K562 (cell line): ENCODE data around the gene GPR149. TPM values are rescaled to one million over a fixed set of nuclear protein-coding genes. Genes with fewer than 3 reads are reported as not detected.

Experiments used
- ATAC-seq: fragments of 200-7000 bp; cut with Tn5 transposase; 3 replicates; pipeline ENCODE4 v1.9.1; 2020; ENCODE audit warnings: moderate library complexity
- BruUV-seq: library from RNA; stranded (reverse); fragments of 400-500 nt; replicated peaks from 2 replicates; lab custom pipeline; 2021; lab: Mats Ljungman, UMichigan
- CTCF ChIA-PET: fragments of 300-600 bp; formaldehyde crosslinking; extraction: SDS; loops from one replicate; lab custom pipeline; 2021; ENCODE audit warnings: low intra/inter-chr PET ratio; lab: Yijun Ruan, JAX
- POLR2A ChIA-PET: fragments of 300-600, 350-650 bp; sonication (Branson Sonifier 250); formaldehyde crosslinking; extraction: SDS; loops from one replicate; lab custom pipeline; 2021; ENCODE audit warnings: antibody characterized with exemption, inconsistent platforms; lab: Yijun Ruan, JAX
- DNase-seq, 4 experiments: peaks; one replicate each; pipeline versions ENCODE4 v3.0.0 to v3.0.0-alpha.2; 2011 to 2018; ENCODE audit warnings: low spot score in 3 of 4, mixed read lengths in 3 of 4; ENCODE audit errors: extremely low read depth in 1 of 4
- FAIRE-seq: peaks from 2 replicates; lab custom pipeline; 2011; peaks lifted over from hg19 to GRCh38; lab: Jason Lieb, UNC
- H2AFZ ChIP-seq: 2 replicates; pipeline ENCODE4 v1.6.0; 2011; ENCODE audit warnings: low read depth, low read length, control low read depth, inconsistent platforms
- H3K27ac ChIP-seq: fragments of 200-600 bp; 3 replicates; pipeline ENCODE4 v1.8.0; 2011; ENCODE audit warnings: low read depth, mild to moderate bottlenecking, control low read depth, inconsistent platforms, low read length, moderate library complexity, mixed read lengths; ENCODE audit errors: extremely low read depth
- H3K27me3 ChIP-seq, 2 experiments: fragments of 300-600 bp in 1 of 2; 2 replicates in 1 of 2; 3 replicates in 1 of 2; pipeline versions ENCODE4 v1.6.0 to v1.8.0; 2011; ENCODE audit warnings: inconsistent platforms in 2 of 2, low read length in 2 of 2, mild to moderate bottlenecking in 1 of 2, mixed read lengths in 1 of 2, moderate library complexity in 1 of 2; ENCODE audit not compliant: control insufficient read depth in 2 of 2, insufficient read depth in 2 of 2
- H3K36me3 ChIP-seq: fragments of 300-600 bp; 3 replicates; pipeline ENCODE4 v1.8.0; 2011; ENCODE audit warnings: mild to moderate bottlenecking, low read length, inconsistent platforms; ENCODE audit not compliant: control insufficient read depth, insufficient read depth
- H3K4me1 ChIP-seq, 2 experiments: fragments of 200-600 bp in 1 of 2; replicated peaks in 1 of 2; 2 replicates in 1 of 2; 3 replicates in 1 of 2; pipeline versions ENCODE4 v1.5.1 to v1.8.0; 2011; ENCODE audit warnings: inconsistent platforms in 2 of 2, low read length in 2 of 2, mild to moderate bottlenecking in 1 of 2, mixed read lengths in 1 of 2, moderate library complexity in 1 of 2; ENCODE audit not compliant: control insufficient read depth in 2 of 2, insufficient read depth in 2 of 2
- H3K4me2 ChIP-seq: 2 replicates; pipeline ENCODE4 v1.6.1; 2011; ENCODE audit warnings: low read length, control low read depth, inconsistent platforms, mixed read lengths; ENCODE audit not compliant: insufficient read depth
- H3K4me3 ChIP-seq: fragments of 200-600 bp; sonication (generic), shearing (Covaris generic); 2 replicates; pipeline ENCODE4 v1.5.1; 2016; ENCODE audit warnings: control low read depth, inconsistent platforms
- H3K79me2 ChIP-seq: fragments of 200-600 bp; 3 replicates; pipeline ENCODE4 v1.8.0; 2011; ENCODE audit warnings: low read length, inconsistent platforms; ENCODE audit not compliant: control insufficient read depth, insufficient read depth
- H3K9ac ChIP-seq, 2 experiments: 2 replicates each; pipeline versions ENCODE4 v1.6.0 to v1.6.1; 2011; ENCODE audit warnings: low read depth in 2 of 2, low read length in 2 of 2, control low read depth in 1 of 2, inconsistent platforms in 1 of 2, mild to moderate bottlenecking in 1 of 2, mixed read lengths in 1 of 2; ENCODE audit not compliant: insufficient read depth in 1 of 2
- H3K9me1 ChIP-seq: one replicate; pipeline ENCODE4 v1.6.0; 2011; ENCODE audit warnings: inconsistent platforms, mild to moderate bottlenecking, low read length, moderate library complexity; ENCODE audit not compliant: control insufficient read depth, insufficient read depth
- H3K9me3 ChIP-seq: replicated peaks from 2 replicates; pipeline ENCODE4 v1.5.1; 2011; ENCODE audit warnings: low read depth, low read length, inconsistent platforms; ENCODE audit not compliant: control insufficient read depth, insufficient read depth
- H4K20me1 ChIP-seq: replicated peaks from 2 replicates; pipeline ENCODE4 v1.6.1; 2011; ENCODE audit warnings: low read length, inconsistent platforms, mixed read lengths; ENCODE audit not compliant: control insufficient read depth, insufficient read depth
- CLOCK ChIP-seq: fragments of 250-450 bp; sonication (Bioruptor Pico); IDR thresholded peaks from 2 replicates; pipeline ENCODE4 v1.4.0; 2020; ENCODE audit warnings: mild to moderate bottlenecking, moderate library complexity, borderline replicate concordance
- PHF8 ChIP-seq: fragments of 200-600 bp; sonication (generic); IDR thresholded peaks from 2 replicates; pipeline ENCODE4 v1.6.1; 2012; ENCODE audit warnings: mixed run types, mild to moderate bottlenecking, inconsistent platforms, low read length, moderate library complexity, borderline replicate concordance
- SRSF7 ChIP-seq: fragments of 200-400 bp; formaldehyde crosslinking; optimal IDR thresholded peaks from 2 replicates; pipeline ENCODE3; 2017; ENCODE audit warnings: mild to moderate bottlenecking, low read depth, low read length
- U2AF2 ChIP-seq: fragments of 200-400 bp; formaldehyde crosslinking; optimal IDR thresholded peaks from 2 replicates; pipeline ENCODE3; 2017; ENCODE audit warnings: low read depth, mild to moderate bottlenecking, low read length
- ZBTB40 ChIP-seq, 2 experiments: fragments of 450-650 bp in 1 of 2; sonication (generic) in 1 of 2; formaldehyde crosslinking in 1 of 2; IDR thresholded peaks; 2 replicates each; pipeline versions ENCODE4 v1.7.1 to v1.9.0; 2016 to 2022; ENCODE audit warnings: inconsistent platforms in 1 of 2, mild to moderate bottlenecking in 1 of 2, missing genetic modification reagents in 1 of 2
- ZKSCAN3 ChIP-seq: fragments of 250-450 bp; sonication (Bioruptor Pico); IDR thresholded peaks from 2 replicates; pipeline ENCODE4 v1.4.0; 2020
- ZNF140 ChIP-seq: fragments of 250-450 bp; sonication (Bioruptor Pico); IDR thresholded peaks from 2 replicates; pipeline ENCODE4 v1.8.0; 2021; ENCODE audit warnings: moderate library complexity, mild to moderate bottlenecking, inconsistent platforms
- ZNF511 ChIP-seq: sonication (generic); formaldehyde crosslinking; IDR thresholded peaks from 2 replicates; pipeline ENCODE4 v1.8.0; 2022; ENCODE audit warnings: mild to moderate bottlenecking, missing genetic modification reagents
- ZNF717 ChIP-seq: fragments of 250-450 bp; sonication (Bioruptor Pico); IDR thresholded peaks from 2 replicates; pipeline ENCODE4 v1.5.0; 2021
- in situ Hi-C: fragments of 300-500 bp; cut with MboI; formaldehyde crosslinking; loops from 4 replicates; pipeline ENCODE4 v1.15.0; 2018; ENCODE audit warnings: inconsistent platforms, mixed read lengths
- intact Hi-C: fragments of 100-400 bp; cut with micrococcal nuclease; formaldehyde crosslinking; loops from 2 replicates; pipeline ENCODE4 v1.14.2; 2022
- polyA plus RNA-seq, 8 experiments: library from polyadenylated mRNA; depleted of rRNA in 4 of 8; stranded (reverse) in 5 of 8; unstranded in 3 of 8; fragments of >200 nt; fragmentation: Nextera tagmentation in 2 of 8; fragmentation: Illumina TruSeq in 1 of 8; extraction: Ambion mirVana in 2 of 8; extraction: Trizol in 1 of 8; gene quantifications; 2 replicates each; pipeline versions ENCODE4 v1.2.1 to v1.2.3, GENCODE V29; 2011 to 2014; ENCODE audit warnings: inconsistent platforms in 1 of 8, missing spikeins in 1 of 8
- total RNA-seq, 7 experiments: library from RNA; depleted of rRNA in 6 of 7; stranded (reverse); fragments of >200 nt in 6 of 7; fragmentation: Illumina TruSeq in 2 of 7; extraction: Trizol in 2 of 7; gene quantifications; 2 replicates each; pipeline versions ENCODE4 v1.2.1 to v1.2.3, GENCODE V29; 2011 to 2021; ENCODE audit warnings: low replicate concordance in 1 of 7

GPR149 gene
- total and polyA plus RNA-seq, 9 of the 15 experiments (the other 6 are each of a cell fraction or from before 2014, with no cell fraction given) = not detected

- intact Hi-C loops = no loop called here
- Histone ChIP-seq H2AFZ (no peak overlapping the region), H4K20me1 (no peaks in the 10 kb centered on the region), H3K4me1 (no peaks in the 10 kb centered on the region), H3K9me1 (no peaks in the 10 kb centered on the region), H3K27me3 (no peaks in the 10 kb centered on the region), H3K4me2 (no peak overlapping the region), H3K9me3 (no peaks in the 10 kb centered on the region), H3K27ac (no peak overlapping the region), H3K9ac (no peak overlapping the region), H3K36me3 (peaks cover 97% of the 10 kb centered on the region), H3K4me3 (no peak overlapping the region), H3K79me2 (peaks cover 12% of the 10 kb centered on the region; the same call in 2 of the 3 replicates)
- no peak for DNase-seq
- CTCF ChIA-PET = no interaction called here
- POLR2A ChIA-PET = interaction anchor here (1.9 kb wide), 1 partner anchor 8 kb away, joined by 3 read pairs; no protein-coding TSS in a partner anchor
- in situ Hi-C loops = loop anchor here (25.0 kb wide), 1 partner anchor 1558 kb away; the partner anchor contains the start of genes GMPS and SLC33A1
- ATAC-seq = no peak
- BruUV-seq = no TSS peak
- no peak for FAIRE-seq
- TF ChIP-seq U2AF2 = no peak
- no peak for TF ChIP-seq ZNF140
- TF ChIP-seq ZKSCAN3 (CRISPR knock-in tag) = no peak
- no peak for TF ChIP-seq ZNF511
- TF ChIP-seq CLOCK (CRISPR knock-in tag) = no peak
- no peak for TF ChIP-seq ZBTB40 (IDR thresholded peaks at IDR 0.05)
- no peak for TF ChIP-seq ZBTB40 (CRISPR knock-in tag; IDR thresholded peaks at IDR 0.05)
- TF ChIP-seq SRSF7 = no peak
- no peak for TF ChIP-seq PHF8
- no peak for TF ChIP-seq ZNF717 (CRISPR knock-in tag)
Measured at GRCh38 chr3:154304116-154304786, 125.7 kb downstream of the GPR149 start.
